Heart left ventricle (tissue), 13 donors: Measurements from ENCODE around the gene DDX56.
"Not testable (repeated sequence)": the region's sequence is repeated elsewhere in the genome, so short reads cannot be mapped to it uniquely, and the experiment has no call there.

Experiments used
- CTCF ChIP-seq, 12 donors: fragments of 200-600 bp; sonication (generic) in 4 of 12; IDR thresholded peaks; one replicate each; pipeline versions ENCODE4 v1.5.0 to v1.8.0; 2018 to 2022; ENCODE audit warnings: antibody characterized with exemption in 12 of 12, mild to moderate bottlenecking in 5 of 12
- POLR2A ChIP-seq, 2 donors: fragments of 450-650 bp; IDR thresholded peaks; one replicate each; pipeline ENCODE4 v1.6.1; 2017; ENCODE audit warnings: antibody characterized with exemption in 2 of 2, mild to moderate bottlenecking in 2 of 2, moderate library complexity in 2 of 2
- donor health status: ischemic (EF 13 %, LVEDD 7.1; RV severe dilation, severe dysfunction).
- donor health status: DM: no; HTN: yes; CAD: no.
- donor health status: DM: no; HTN: no; CAD: no.
- donor health status: ischemic (EF 25% LVEDD 6.9; RV normal size, moderate dysfunction).
- donor health status: ischemic (EF 25% LVEDD 5.7; RV mildly dilated, moderate dysfunction).
- donor health status: ischemic (EF 35%, LVEDD 5.7; RV mildly dilated, moderate dysfunction).
- donor health status: nonischemic (EF 11% LVEDD 7.7; RV severe dilation, severe dysfunction).
- donor health status: DM: yes; HTN: yes; CAD: no.
- donor health status: PGD.
- donor health status: ischemic (EF 29% LVEDD 5.4; RV normal size, mild dysfunction).
- donor health status: nonischemic (EF 23%, LVEDD 6.1; RV moderate dilation, normal function).

DNA sequence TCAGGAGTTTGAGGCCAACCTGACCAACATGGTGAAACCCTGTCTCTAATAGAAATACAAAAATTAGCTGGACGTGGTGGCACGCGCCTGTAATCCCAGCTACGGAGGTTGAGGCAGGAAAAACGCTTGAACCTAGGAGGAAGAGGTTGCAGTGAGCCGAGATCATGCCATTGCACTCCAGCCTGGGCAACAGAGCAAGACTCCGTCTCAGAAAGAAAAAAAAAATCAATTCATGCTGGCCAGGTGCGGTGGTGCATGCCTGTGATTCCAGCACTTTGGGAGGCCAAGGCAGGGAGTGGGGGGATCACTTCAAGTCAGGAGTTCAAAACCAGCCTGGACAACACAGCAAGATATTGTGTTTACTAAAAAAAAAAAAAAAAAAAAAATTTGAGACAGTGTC is 23.5 kb upstream of the DDX56 start:
- not testable (repeated sequence) for TF ChIP-seq POLR2A, CTCF (IDR thresholded peaks at IDR 0.05)
